Stimulated activated CD4-positive, alpha-beta T cell treated with anti-CD3 and anti-CD28 coated beads, TNF-alpha, amount 100 ng/mL, for 4 hours (primary cell): ENCODE measurements around the gene SPATA31C1.
"Not testable (repeated sequence)": the region's sequence is repeated elsewhere in the genome, so short reads cannot be mapped to it uniquely, and the experiment has no call there.

Experiments used
- DNase-seq, 3 experiments: peaks; one replicate each; pipeline ENCODE4 v3.0.0-alpha.2; 2020; ENCODE audit warnings: low read depth in 3 of 3

SPATA31C1 gene

DNA sequence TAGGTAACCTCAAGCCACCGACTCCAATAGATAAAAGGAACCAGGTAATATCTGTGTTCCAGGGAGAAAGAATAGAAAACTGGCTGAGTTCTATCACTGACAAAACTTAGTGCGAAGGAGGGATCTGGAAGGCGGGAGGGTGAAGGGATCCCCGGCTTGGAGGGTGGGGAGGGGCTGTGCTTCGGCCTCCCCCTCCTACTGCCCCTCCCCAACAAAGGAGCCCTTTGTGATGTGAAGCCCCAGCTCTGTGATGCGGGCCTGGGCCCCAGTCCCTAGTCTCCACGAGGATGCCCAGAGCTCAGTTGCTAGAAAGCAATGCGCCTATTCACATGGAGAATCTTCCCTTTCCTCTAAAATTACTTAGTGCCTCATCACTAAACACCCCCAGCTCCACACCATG lies at the start of gene SPATA31C1:
SPATA31C1 (plus strand) TSS at position 301 of the 400 bp plus-strand sequence.
- DNase-seq, result not testable (repeated sequence)

GRCh38 chr9:87868175-87868574 lies 49.6 kb upstream of the SPATA31C1 start:
- no peak for DNase-seq

DNA sequence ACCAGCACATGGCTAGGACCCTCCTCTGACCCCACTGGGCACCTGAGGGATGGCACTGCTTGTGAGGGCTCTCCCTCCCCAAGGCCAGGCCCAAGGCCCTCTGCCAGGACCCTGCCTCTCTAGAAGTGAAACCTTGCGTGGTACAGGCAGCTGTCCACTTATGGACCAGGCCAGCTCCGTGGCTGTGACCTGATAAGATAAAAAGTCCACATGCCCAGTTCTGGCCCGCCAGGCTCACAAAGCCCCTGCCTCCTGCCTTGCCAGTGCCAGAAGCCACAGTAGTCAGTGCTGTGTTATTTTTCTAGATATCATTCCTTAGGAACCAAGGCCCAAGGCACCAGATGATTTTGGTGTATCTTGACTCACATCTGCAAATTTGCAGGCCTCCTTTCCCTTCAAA lies 49.1 kb upstream of the SPATA31C1 start:
- DNase-seq, result no peak

- DNase-seq, result no peak
Measured at GRCh38 chr9:87869082-87869481, 48.7 kb upstream of the SPATA31C1 start.

- DNase-seq, result no peak
Measured at GRCh38 chr9:87871425-87872078, 46.2 kb upstream of the SPATA31C1 start.

DNA sequence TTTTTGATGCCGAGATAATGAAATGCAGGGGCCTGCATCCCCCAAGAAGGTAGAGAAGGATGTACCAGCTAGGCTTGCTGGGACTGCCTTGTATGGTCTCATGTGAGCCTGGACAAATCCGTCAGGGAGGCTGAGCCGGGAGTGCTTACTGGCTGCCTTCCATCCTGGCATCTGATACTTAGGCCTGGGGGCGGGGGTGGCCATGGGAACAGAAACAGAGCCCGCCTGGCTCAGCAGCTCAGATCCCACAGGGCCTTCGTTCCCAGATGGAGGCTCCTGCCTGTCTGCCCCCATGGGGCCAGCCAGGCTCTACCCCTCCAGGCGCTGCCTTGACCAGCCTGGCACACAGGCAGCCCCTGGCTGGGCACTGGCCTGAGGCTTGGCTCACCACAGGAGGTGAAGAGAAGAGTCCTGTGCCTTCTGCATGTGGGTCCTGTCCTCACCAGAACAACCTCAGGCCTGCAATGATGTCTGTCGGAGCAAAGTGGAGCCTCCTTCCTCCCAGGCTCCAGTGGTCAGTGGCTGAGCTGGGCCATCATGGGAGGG lies 45.6 kb upstream of the SPATA31C1 start:
- no peak for DNase-seq

DNA sequence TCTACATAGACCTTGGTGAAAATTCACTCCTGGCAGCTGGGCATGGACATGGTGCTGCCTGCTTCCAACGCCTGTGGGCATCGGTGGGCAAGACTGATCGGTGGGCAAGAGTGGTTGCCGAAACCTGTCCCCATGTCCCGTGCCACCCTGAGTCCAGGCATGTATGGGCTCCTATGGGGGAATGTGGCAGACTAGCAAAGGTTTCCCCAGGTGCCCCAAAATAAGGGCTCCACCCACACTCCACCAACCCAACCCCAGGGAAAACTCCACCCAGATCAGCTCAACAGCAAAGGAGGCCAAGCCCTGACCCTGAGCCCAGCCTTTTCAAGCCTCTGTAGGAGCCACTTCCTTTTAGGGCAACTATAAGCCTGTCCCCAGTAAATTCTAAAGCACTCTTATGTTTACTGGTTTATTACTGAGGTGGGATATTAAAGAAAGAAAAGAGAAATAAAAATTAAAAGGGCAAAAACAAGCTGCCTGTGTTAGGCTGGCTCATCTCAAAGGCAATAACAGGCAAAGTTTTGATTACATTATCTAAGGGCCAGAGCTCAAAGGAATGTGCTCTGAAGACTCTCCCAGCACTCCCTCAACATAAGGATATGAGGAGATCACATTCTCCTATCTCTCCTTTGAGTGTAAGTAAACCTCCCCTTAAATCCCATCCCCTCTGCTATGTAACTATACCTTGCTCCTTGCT lies 44.0 kb upstream of the SPATA31C1 start:
- no peak for DNase-seq

DNA sequence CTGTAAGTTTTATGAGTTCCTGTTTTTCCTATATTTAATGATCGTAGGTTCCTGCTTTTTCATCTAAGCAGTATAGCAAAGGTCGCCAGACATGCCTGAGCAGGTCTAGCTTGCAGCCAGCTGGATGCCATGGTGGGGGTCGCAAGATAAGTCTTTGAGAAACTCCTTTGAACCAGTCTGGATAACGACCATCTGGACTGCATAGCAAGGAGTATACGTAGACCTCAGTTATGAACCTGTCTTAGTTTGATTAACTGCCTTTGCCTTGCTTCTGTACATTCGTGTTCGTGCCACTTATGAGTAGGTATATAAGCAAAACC lies 43.5 kb upstream of the SPATA31C1 start:
- no peak for DNase-seq

DNA sequence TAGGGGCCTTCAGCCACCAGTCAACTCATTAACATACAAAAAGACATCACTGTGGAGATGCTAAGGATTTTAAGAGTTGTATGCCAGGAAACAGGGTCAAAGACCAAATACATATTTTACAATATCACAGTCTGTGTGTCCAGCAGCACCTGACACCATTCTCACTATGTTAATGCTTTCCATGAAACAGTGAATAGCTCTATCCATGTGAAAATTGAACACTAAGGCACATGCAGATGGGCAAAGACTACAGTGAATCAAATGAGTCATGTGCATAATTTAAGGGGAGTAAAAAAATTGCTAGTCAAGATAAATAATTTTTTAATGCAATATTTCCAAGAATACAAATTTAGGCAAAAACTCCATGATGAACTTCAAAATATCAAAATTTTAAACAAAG lies 42.7 kb upstream of the SPATA31C1 start:
- no peak for DNase-seq

- no peak for DNase-seq
Measured at GRCh38 chr9:87875831-87876545, 41.8 kb upstream of the SPATA31C1 start.

- no peak for DNase-seq
Measured at GRCh38 chr9:87876708-87877107, 41.1 kb upstream of the SPATA31C1 start.

GRCh38 chr9:87878989-87879511 lies 38.7 kb upstream of the SPATA31C1 start:
- DNase-seq, result no peak

DNA sequence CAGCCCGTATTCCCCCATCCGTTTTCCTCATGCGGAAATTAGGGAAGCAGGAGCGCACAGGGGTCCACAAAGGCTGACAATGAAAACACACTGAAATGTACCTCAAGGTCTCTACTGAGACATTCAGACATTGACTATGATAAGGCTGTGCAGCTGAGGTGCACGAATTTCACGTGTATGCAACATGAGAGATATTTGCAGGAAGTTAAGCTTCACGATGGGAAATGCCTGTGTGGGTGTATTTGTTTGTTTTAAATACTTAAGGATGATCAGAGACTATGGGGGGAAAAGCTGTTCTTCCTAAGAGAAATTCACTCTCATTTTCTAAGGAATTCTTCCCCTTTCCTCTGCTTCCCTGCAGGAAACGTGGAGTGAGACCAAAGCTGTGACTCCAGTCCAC lies 37.6 kb upstream of the SPATA31C1 start:
- DNase-seq, result no peak

DNA sequence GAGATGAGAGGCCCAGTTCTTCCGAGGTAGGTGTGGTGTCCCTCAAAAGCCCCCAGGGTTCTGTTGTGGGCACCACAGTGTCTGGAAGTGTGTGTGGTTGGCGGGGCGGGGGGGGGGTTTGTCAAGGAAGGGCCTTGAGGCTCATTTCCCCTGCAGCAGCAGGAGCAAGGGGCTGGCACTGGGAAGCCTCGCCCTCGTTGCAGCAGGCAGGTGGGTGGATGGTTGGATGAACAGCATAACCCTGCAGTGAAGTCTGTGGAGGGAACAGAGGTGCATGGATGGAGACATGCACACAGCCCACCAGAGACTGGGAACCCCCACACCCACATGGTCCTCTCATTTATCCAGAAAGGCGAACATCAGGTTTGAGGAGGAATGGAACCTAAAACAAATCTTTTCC lies 37.1 kb upstream of the SPATA31C1 start:
- no peak for DNase-seq

DNA sequence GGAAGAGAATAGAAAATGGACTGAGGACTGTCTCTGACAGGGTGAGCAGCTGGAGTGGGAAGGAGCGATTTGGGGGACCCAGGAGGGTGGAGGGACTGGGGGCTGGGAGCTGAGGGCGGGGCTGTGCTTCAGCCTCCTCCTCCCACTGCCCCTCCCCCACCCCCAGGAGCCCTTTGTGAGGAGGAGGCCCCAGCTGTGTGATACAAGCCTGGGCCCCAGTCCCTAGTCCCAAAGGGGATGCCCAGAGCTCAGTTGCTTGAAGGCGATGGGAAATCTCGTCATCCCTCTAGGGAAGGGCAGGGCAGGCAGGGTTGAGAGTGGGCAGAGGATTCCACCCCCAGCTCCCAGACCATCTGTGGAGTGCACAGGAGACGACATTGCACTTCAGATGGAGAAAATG lies 35.1 kb upstream of the SPATA31C1 start, which contains the start of gene SPATA31E1:
SPATA31E1 (plus strand) TSS at position 251 of the 400 bp plus-strand sequence; CDS start at position 266, 15 bp downstream.
- DNase-seq, result no peak

DNA sequence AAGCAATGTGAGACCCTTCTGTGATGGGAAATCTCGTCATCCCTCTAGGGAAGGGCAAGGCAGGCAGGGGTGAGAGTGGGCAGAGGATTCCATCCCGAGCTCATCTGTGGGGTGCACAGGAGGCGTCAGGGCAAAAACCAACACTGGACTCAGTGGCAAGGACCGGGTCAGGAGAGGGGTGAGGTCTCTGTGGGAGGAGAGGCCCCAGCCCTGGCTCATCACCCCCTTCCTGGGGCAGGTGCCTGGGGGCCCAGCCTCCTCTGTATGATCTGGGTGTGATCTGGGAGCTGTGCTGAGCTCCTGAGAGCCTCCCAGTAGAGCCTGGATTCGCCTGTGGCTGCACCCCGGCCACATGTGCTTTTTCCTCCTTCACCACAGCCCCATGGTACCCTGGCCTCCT lies 34.5 kb upstream of the SPATA31C1 start:
- no peak for DNase-seq

DNA sequence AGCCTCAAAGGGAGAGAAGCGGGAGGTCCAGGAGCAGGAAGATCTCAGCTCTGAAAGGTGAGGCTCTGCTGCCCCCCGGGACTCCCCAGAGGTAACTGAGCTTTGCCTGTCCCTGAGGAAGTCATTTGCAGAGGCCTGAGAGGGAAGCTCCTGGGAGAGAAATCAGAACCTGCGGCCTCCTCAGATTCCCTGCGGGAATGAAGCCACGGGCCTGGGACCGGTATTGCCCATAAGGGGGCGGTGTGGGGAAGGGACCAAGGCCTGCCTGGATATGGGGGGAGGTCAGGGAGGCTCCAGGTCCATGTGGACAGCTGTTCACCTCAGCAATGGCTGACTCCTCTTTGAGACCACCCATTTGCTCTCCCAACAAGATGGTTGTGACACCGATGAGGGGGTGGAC lies 33.8 kb upstream of the SPATA31C1 start:
- no peak for DNase-seq

- DNase-seq, result no peak
Measured at GRCh38 chr9:87884578-87885459, 32.9 kb upstream of the SPATA31C1 start.

DNA sequence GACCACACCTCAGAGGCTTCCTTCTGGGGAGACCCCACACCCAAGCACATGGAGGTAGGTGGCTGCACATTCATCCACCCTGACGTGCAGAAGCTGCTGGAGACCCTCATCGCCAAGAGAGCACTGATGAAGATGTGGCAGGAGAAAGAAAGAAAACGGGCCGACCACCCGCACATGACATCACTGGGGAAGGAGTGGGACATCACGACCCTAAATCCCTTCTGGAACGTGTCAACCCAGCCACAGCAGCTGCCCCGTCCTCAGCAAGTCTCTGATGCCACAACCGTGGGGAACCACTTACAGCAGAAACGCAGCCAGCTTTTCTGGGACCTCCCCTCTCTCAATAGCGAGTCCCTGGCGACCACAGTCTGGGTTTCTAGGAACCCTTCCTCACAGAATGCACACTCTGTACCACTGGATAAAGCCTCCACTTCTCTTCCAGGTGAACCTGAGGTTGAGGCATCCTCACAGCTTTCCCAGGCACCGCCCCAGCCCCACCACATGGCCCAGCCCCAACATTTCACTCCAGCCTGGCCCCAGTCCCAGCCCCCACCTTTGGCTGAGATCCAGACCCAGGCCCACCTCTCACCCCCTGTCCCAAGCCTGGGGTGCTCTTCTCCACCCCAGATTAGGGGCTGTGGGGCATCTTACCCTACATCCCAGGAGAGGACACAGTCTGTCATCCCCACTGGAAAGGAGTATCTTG lies 32.1 kb upstream of the SPATA31C1 start:
- no peak for DNase-seq

DNA sequence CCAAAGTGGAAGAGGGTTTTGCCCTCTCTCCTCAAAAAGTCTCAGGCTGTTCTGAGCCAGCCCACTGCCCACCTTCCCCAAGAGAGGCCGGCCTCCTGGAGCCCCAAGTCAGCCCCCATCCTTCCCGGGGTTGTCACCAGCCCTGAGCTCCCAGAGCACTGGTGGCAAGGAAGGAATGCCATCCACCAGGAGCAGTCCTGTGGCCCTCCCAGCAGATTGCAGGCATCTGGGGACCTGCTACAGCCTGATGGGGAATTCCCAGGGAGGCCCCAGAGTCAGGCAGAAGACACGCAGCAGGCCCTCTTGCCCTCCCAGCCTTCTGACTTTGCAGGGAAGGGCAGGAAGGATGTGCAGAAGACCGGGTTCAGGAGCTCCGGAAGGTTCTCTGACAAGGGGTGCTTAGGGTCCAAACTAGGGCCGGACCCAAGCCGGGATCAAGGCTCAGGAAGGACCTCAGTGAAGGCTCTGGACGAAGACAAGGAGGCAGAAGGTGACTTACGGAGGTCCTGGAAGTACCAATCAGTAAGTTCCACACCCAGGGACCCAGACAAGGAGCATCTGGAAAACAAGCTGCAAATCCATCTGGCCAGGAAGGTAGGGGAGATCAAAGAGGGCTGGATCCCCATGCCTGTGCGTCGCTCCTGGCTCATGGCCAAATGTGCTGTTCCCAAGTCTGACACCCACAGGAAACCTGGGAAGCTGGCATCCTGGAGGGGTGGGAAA lies 31.4 kb upstream of the SPATA31C1 start:
- DNase-seq, result no peak
